PC-3 (cell line): ENCODE results near the gene IL17RA. TPM values are rescaled to one million over a fixed set of nuclear protein-coding genes. Genes with fewer than 3 reads are reported as not detected.

Experiments
- ATAC-seq: fragments of 200-7000 bp; cut with Tn5 transposase; 2 replicates; pipeline ENCODE4 v1.9.1; 2020; ENCODE audit warnings: mild to moderate bottlenecking, moderate library complexity
- BruUV-seq: library from RNA; stranded (reverse); fragments of 400-500 nt; replicated peaks from 2 replicates; lab custom pipeline; 2021; lab: Mats Ljungman, UMichigan
- CTCF ChIA-PET: fragments of 300-600 bp; sonication (Branson Sonifier 250); formaldehyde crosslinking; loops from one replicate; lab custom pipeline; 2022; ENCODE audit warnings: antibody characterized with exemption; lab: Charles Lee
- POLR2A ChIA-PET: fragments of 300-600 bp; sonication (Branson Sonifier 250); formaldehyde crosslinking; loops from one replicate; lab custom pipeline; 2022; ENCODE audit warnings: antibody characterized with exemption; ENCODE audit not compliant: unreplicated experiment; lab: Charles Lee
- DNase-seq: peaks from one replicate; pipeline ENCODE4 v3.0.0-alpha.2; 2015
- H2AFZ ChIP-seq: fragments of 300-600 bp; sonication (generic); 2 replicates; pipeline ENCODE4 v1.6.0; 2016; ENCODE audit warnings: antibody characterized with exemption, low read length
- H3F3A ChIP-seq: fragments of 300-600 bp; sonication (generic); one replicate; pipeline ENCODE4 v1.6.0; 2017; ENCODE audit warnings: antibody characterized with exemption, low read length, control low read depth, mild to moderate bottlenecking; ENCODE audit not compliant: unreplicated experiment
- H3K27ac ChIP-seq: fragments of 300-600 bp; sonication (generic); 2 replicates; pipeline ENCODE4 v1.5.1; 2016; ENCODE audit warnings: mild to moderate bottlenecking, low read length
- H3K27me3 ChIP-seq: fragments of 300-600 bp; sonication (generic); 2 replicates; pipeline ENCODE4 v1.6.1; 2016; ENCODE audit warnings: low read length, mixed read lengths
- H3K36me3 ChIP-seq: fragments of 300-600 bp; sonication (generic); 2 replicates; pipeline ENCODE4 v1.6.1; 2016; ENCODE audit warnings: low read depth, mixed run types, low read length, mixed read lengths
- H3K4me1 ChIP-seq: fragments of 300-600 bp; sonication (generic); 2 replicates; pipeline ENCODE4 v1.5.1; 2016; ENCODE audit warnings: low read length; ENCODE audit not compliant: insufficient read depth
- H3K4me2 ChIP-seq: fragments of 300-600 bp; sonication (generic); 2 replicates; pipeline ENCODE4 v1.6.0; 2016; ENCODE audit warnings: low read length
- H3K4me3 ChIP-seq: fragments of 300-600 bp; sonication (generic); 2 replicates; pipeline ENCODE4 v1.5.1; 2016; ENCODE audit warnings: mild to moderate bottlenecking, low read length, mixed read lengths
- H3K79me2 ChIP-seq: fragments of 300-600 bp; sonication (generic); 2 replicates; pipeline ENCODE4 v1.6.1; 2017; ENCODE audit warnings: low read length, mixed read lengths
- H3K9ac ChIP-seq: fragments of 300-600 bp; sonication (generic); 2 replicates; pipeline ENCODE4 v1.6.0; 2016; ENCODE audit warnings: mild to moderate bottlenecking, low read length
- H3K9me2 ChIP-seq: fragments of 300-600 bp; sonication (generic); replicated peaks from 2 replicates; pipeline ENCODE4 v1.6.1; 2016; ENCODE audit warnings: mixed run types, low read length, mixed read lengths
- H3K9me3 ChIP-seq: fragments of 300-600 bp; sonication (generic); 2 replicates; pipeline ENCODE4 v1.6.1; 2016; ENCODE audit warnings: low read length, mixed read lengths
- H4K20me1 ChIP-seq: fragments of 300-600 bp; sonication (generic); 2 replicates; pipeline ENCODE4 v1.6.1; 2016; ENCODE audit warnings: low read length, mixed read lengths
- EZH2 ChIP-seq: fragments of 300-600 bp; sonication (generic); IDR thresholded peaks from one replicate; pipeline ENCODE4 v1.6.1; 2017; ENCODE audit warnings: antibody characterized with exemption, mild to moderate bottlenecking, low read length; ENCODE audit not compliant: unreplicated experiment
- EZH2phosphoT487 ChIP-seq: fragments of 300-600 bp; sonication (generic); IDR thresholded peaks from 2 replicates; pipeline ENCODE4 v1.6.1; 2018; ENCODE audit warnings: mild to moderate bottlenecking, antibody characterized with exemption, low read length, borderline replicate concordance
- intact Hi-C: fragments of 100-400 bp; cut with micrococcal nuclease; formaldehyde crosslinking; loops from 2 replicates; pipeline ENCODE4 v1.9.0; 2023
- total RNA-seq: library from RNA; depleted of rRNA; stranded (reverse); fragments of >200 nt; gene quantifications from 2 replicates; pipeline ENCODE4 v1.2.3, GENCODE V29; 2014
- TF ChIP-seq, protein P1 (sequence below): fragments of 300-600 bp; sonication (generic); conservative IDR thresholded peaks from 2 replicates; pipeline ENCODE4 v1.5.1; 2017; ENCODE audit warnings: antibody characterized with exemption, low read depth, mild to moderate bottlenecking, low read length

Gene IL17RA
- total RNA-seq, 1 experiment from 2014 or later: 5.9 TPM

DNA sequence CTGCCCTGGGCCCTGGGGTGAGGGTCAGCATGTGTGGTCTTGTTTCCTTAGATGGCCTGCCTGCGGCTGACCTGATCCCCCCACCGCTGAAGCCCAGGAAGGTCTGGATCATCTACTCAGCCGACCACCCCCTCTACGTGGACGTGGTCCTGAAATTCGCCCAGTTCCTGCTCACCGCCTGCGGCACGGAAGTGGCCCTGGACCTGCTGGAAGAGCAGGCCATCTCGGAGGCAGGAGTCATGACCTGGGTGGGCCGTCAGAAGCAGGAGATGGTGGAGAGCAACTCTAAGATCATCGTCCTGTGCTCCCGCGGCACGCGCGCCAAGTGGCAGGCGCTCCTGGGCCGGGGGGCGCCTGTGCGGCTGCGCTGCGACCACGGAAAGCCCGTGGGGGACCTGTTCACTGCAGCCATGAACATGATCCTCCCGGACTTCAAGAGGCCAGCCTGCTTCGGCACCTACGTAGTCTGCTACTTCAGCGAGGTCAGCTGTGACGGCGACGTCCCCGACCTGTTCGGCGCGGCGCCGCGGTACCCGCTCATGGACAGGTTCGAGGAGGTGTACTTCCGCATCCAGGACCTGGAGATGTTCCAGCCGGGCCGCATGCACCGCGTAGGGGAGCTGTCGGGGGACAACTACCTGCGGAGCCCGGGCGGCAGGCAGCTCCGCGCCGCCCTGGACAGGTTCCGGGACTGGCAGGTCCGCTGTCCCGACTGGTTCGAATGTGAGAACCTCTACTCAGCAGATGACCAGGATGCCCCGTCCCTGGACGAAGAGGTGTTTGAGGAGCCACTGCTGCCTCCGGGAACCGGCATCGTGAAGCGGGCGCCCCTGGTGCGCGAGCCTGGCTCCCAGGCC, 23.7 kb downstream of the IL17RA start:
- no peaks in the 10 kb centered on the region for H4K20me1 ChIP-seq
- H3K9me3 ChIP-seq: no peaks in the 10 kb centered on the region
- intact Hi-C loops: no loop called here
- no peak overlapping the region for H3K4me3 ChIP-seq
- no peak overlapping the region for H3K27ac ChIP-seq
- no peak for ATAC-seq
- no peak overlapping the region for H3K9ac ChIP-seq
- H3F3A ChIP-seq: no peaks in the 10 kb centered on the region
- H2AFZ ChIP-seq: no peak overlapping the region
- no peaks in the 10 kb centered on the region for H3K36me3 ChIP-seq
- CTCF ChIA-PET: no interaction called here
- no peak for TF ChIP-seq EZH2phosphoT487
- H3K9me2 ChIP-seq: no peaks in the 10 kb centered on the region
- no peaks in the 10 kb centered on the region for H3K79me2 ChIP-seq
- no TSS peak for BruUV-seq
- H3K4me1 ChIP-seq: peaks cover 11% of the 10 kb centered on the region
- H3K4me2 ChIP-seq: no peak overlapping the region
- no peaks in the 10 kb centered on the region for H3K27me3 ChIP-seq
- DNase-seq: no peak
- POLR2A ChIA-PET: no interaction called here

DNA sequence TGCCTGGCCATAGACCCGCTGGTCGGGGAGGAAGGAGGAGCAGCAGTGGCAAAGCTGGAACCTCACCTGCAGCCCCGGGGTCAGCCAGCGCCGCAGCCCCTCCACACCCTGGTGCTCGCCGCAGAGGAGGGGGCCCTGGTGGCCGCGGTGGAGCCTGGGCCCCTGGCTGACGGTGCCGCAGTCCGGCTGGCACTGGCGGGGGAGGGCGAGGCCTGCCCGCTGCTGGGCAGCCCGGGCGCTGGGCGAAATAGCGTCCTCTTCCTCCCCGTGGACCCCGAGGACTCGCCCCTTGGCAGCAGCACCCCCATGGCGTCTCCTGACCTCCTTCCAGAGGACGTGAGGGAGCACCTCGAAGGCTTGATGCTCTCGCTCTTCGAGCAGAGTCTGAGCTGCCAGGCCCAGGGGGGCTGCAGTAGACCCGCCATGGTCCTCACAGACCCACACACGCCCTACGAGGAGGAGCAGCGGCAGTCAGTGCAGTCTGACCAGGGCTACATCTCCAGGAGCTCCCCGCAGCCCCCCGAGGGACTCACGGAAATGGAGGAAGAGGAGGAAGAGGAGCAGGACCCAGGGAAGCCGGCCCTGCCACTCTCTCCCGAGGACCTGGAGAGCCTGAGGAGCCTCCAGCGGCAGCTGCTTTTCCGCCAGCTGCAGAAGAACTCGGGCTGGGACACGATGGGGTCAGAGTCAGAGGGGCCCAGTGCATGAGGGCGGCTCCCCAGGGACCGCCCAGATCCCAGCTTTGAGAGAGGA, 24.5 kb downstream of the IL17RA start:
- POLR2A ChIA-PET: no interaction called here
- no peaks in the 10 kb centered on the region for H3F3A ChIP-seq
- no TSS peak for BruUV-seq
- peaks cover 11% of the 10 kb centered on the region for H3K4me1 ChIP-seq
- TF ChIP-seq EZH2phosphoT487 (no peak), EZH2 (no peak)
- TF ChIP-seq, protein P1, sequence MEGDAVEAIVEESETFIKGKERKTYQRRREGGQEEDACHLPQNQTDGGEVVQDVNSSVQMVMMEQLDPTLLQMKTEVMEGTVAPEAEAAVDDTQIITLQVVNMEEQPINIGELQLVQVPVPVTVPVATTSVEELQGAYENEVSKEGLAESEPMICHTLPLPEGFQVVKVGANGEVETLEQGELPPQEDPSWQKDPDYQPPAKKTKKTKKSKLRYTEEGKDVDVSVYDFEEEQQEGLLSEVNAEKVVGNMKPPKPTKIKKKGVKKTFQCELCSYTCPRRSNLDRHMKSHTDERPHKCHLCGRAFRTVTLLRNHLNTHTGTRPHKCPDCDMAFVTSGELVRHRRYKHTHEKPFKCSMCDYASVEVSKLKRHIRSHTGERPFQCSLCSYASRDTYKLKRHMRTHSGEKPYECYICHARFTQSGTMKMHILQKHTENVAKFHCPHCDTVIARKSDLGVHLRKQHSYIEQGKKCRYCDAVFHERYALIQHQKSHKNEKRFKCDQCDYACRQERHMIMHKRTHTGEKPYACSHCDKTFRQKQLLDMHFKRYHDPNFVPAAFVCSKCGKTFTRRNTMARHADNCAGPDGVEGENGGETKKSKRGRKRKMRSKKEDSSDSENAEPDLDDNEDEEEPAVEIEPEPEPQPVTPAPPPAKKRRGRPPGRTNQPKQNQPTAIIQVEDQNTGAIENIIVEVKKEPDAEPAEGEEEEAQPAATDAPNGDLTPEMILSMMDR: no peak
- H3K79me2 ChIP-seq: no peaks in the 10 kb centered on the region
- H3K9me2 ChIP-seq: no peaks in the 10 kb centered on the region
- ATAC-seq (no peak), DNase-seq (no peak)
- no peak overlapping the region for H3K4me3 ChIP-seq
- CTCF ChIA-PET: no interaction called here
- no peak overlapping the region for H2AFZ ChIP-seq
- H3K9ac ChIP-seq: no peak overlapping the region
- no peaks in the 10 kb centered on the region for H3K36me3 ChIP-seq
- intact Hi-C loops: no loop called here
- H3K27me3 ChIP-seq: no peaks in the 10 kb centered on the region
- no peaks in the 10 kb centered on the region for H3K9me3 ChIP-seq
- H3K27ac ChIP-seq: no peak overlapping the region
- H4K20me1 ChIP-seq: no peaks in the 10 kb centered on the region
- H3K4me2 ChIP-seq: no peak overlapping the region

DNA sequence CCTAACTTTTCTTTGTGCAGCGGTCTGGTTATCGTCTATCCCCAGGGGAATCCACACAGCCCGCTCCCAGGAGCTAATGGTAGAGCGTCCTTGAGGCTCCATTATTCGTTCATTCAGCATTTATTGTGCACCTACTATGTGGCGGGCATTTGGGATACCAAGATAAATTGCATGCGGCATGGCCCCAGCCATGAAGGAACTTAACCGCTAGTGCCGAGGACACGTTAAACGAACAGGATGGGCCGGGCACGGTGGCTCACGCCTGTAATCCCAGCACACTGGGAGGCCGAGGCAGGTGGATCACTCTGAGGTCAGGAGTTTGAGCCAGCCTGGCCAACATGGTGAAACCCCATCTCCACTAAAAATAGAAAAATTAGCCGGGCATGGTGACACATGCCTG, 25.2 kb downstream of the IL17RA start:
- Histone ChIP-seq H3K36me3 (no peaks in the 10 kb centered on the region), H4K20me1 (no peaks in the 10 kb centered on the region), H3K79me2 (no peaks in the 10 kb centered on the region), H2AFZ (no peak overlapping the region), H3K27ac (no peak overlapping the region), H3K4me3 (no peak overlapping the region), H3K4me2 (no peak overlapping the region), H3K27me3 (no peaks in the 10 kb centered on the region), H3F3A (no peaks in the 10 kb centered on the region), H3K4me1 (peaks cover 11% of the 10 kb centered on the region), H3K9me3 (no peaks in the 10 kb centered on the region), H3K9ac (no peak overlapping the region), H3K9me2 (no peaks in the 10 kb centered on the region)
- ChIA-PET CTCF (no interaction called here), POLR2A (no interaction called here)
- intact Hi-C loops: no loop called here
- no peak for DNase-seq
- TF ChIP-seq, protein P1: no peak
- no peak for TF ChIP-seq EZH2
- no peak for TF ChIP-seq EZH2phosphoT487
- BruUV-seq: no TSS peak
- ATAC-seq: no peak
